ENCODE data around the gene KMT2D.

DNA sequence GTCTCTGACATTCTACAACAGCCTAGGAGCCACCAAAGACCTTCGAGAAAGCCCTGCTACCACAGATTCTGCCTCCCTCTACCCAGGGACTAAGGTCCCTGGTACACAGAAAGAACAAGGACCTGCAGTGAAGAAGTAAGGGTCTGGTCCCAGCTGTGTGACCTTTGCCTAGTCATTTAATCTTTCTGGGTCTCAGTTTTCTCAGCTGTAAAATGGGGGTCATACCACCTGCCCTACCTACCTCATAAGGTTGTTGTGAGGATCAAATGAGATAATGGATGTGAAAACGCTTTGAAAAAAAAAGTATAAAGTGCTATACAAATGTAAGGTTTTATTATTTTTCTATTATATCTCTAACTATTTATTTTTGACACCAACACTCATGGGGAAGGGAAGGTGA is 36.8 kb downstream of the KMT2D start:
- TF ChIP-seq, protein P1, sequence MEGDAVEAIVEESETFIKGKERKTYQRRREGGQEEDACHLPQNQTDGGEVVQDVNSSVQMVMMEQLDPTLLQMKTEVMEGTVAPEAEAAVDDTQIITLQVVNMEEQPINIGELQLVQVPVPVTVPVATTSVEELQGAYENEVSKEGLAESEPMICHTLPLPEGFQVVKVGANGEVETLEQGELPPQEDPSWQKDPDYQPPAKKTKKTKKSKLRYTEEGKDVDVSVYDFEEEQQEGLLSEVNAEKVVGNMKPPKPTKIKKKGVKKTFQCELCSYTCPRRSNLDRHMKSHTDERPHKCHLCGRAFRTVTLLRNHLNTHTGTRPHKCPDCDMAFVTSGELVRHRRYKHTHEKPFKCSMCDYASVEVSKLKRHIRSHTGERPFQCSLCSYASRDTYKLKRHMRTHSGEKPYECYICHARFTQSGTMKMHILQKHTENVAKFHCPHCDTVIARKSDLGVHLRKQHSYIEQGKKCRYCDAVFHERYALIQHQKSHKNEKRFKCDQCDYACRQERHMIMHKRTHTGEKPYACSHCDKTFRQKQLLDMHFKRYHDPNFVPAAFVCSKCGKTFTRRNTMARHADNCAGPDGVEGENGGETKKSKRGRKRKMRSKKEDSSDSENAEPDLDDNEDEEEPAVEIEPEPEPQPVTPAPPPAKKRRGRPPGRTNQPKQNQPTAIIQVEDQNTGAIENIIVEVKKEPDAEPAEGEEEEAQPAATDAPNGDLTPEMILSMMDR (IDR thresholded peaks at IDR 0.05), result no peak
- TF ChIP-seq POLR2AphosphoS5 (IDR thresholded peaks at IDR 0.05; ENCODE audit: insufficient read depth in 1 of 2, low read depth in 1 of 2), result no peak
